ENCODE data around the gene CBR1.

The CBR1 gene

GRCh38 chr21:36117286-36117741 lies 47.5 kb downstream of the CBR1 start:
- H3K4me3 ChIP-seq (ENCODE audit: extremely low read depth, insufficient read depth, low read length, poor library complexity, severe bottlenecking): no peak overlapping the region
- no CpG with 5 or more reads among the region's 2 CpGs for WGBS, 2 experiments (ENCODE audit: insufficient coverage in 2 of 2)
- no peak overlapping the region for H3K27ac ChIP-seq (ENCODE audit: low read depth, low read length, severe bottlenecking)
- H3K9me3 ChIP-seq (ENCODE audit: control insufficient read depth, low read length): no peaks in the 10 kb centered on the region
- no peaks in the 10 kb centered on the region for H3K36me3 ChIP-seq (ENCODE audit: control insufficient read depth, insufficient read depth, low read length)
- H3K4me1 ChIP-seq (ENCODE audit: control insufficient read depth, insufficient read depth, low read length, poor library complexity, severe bottlenecking): no peaks in the 10 kb centered on the region

GRCh38 chr21:36120304-36120888 lies 50.6 kb downstream of the CBR1 start:
- Histone ChIP-seq H3K4me3 (ENCODE audit: extremely low read depth, insufficient read depth, low read length, poor library complexity, severe bottlenecking) (no peak overlapping the region), H3K36me3 (ENCODE audit: control insufficient read depth, insufficient read depth, low read length) (no peaks in the 10 kb centered on the region), H3K9me3 (ENCODE audit: control insufficient read depth, low read length) (no peaks in the 10 kb centered on the region), H3K27ac (ENCODE audit: low read depth, low read length, severe bottlenecking) (no peak overlapping the region), H3K4me1 (ENCODE audit: control insufficient read depth, insufficient read depth, low read length, poor library complexity, severe bottlenecking) (no peaks in the 10 kb centered on the region)
- WGBS, 2 experiments (ENCODE audit: insufficient coverage in 2 of 2): 90 to 100% methylated on average over 2 of the region's 7 CpGs
